ENCODE measurements around the gene S100A6.
"Not testable (repeated sequence)": the region's sequence is repeated elsewhere in the genome, so short reads cannot be mapped to it uniquely, and the experiment has no call there.

Gene S100A6

GRCh38 chr1:153526132-153526543 is 9.7 kb downstream of the S100A6 start:
- DNase-seq: no peak

- no peak for DNase-seq
Measured at GRCh38 chr1:153525088-153525728, 10.6 kb downstream of the S100A6 start.

- not testable (repeated sequence) for DNase-seq
Measured at GRCh38 chr1:153522353-153523048, 13.3 kb downstream of the S100A6 start.

- DNase-seq: not testable (repeated sequence)
Measured at GRCh38 chr1:153521808-153522207, 14.0 kb downstream of the S100A6 start.

- DNase-seq: no peak
Measured at GRCh38 chr1:153520818-153521476, 14.8 kb downstream of the S100A6 start.

- DNase-seq: not testable (repeated sequence)
Measured at GRCh38 chr1:153520137-153520691, 15.6 kb downstream of the S100A6 start.

- DNase-seq: no peak
Measured at GRCh38 chr1:153519242-153519641, 16.5 kb downstream of the S100A6 start.

GRCh38 chr1:153515504-153516394 is 20.0 kb downstream of the S100A6 start:
- DNase-seq: no peak

- no peak for DNase-seq
Measured at GRCh38 chr1:153513666-153514065, 22.1 kb downstream of the S100A6 start.

GRCh38 chr1:153513023-153513422 is 22.8 kb downstream of the S100A6 start:
- no peak for DNase-seq

- DNase-seq: peak; percentile 84
Measured at GRCh38 chr1:153510984-153511410, 24.8 kb downstream of the S100A6 start.

GRCh38 chr1:153509729-153510354 is 25.9 kb downstream of the S100A6 start:
- peak; percentile 69 for DNase-seq

GRCh38 chr1:153509036-153509435 is 26.8 kb downstream of the S100A6 start:
- DNase-seq: no peak

- DNase-seq: no peak
Measured at GRCh38 chr1:153507926-153508583, 27.7 kb downstream of the S100A6 start.

- DNase-seq: no peak
Measured at GRCh38 chr1:153506831-153507413, 28.9 kb downstream of the S100A6 start.

GRCh38 chr1:153506386-153506785 is 29.4 kb downstream of the S100A6 start:
- DNase-seq: no peak

- no peak for DNase-seq
Measured at GRCh38 chr1:153505576-153505975, 30.2 kb downstream of the S100A6 start.

- no peak for DNase-seq
Measured at GRCh38 chr1:153503766-153504165, 32.0 kb downstream of the S100A6 start.

GRCh38 chr1:153498746-153499145 is 37.0 kb downstream of the S100A6 start:
- no peak for DNase-seq

GRCh38 chr1:153495536-153495935 is 40.3 kb downstream of the S100A6 start:
- no peak for DNase-seq

GRCh38 chr1:153494976-153495535 is 40.7 kb downstream of the S100A6 start:
- DNase-seq: peak; percentile 75

Measured in activated CD8-positive, alpha-beta memory T cell treated with anti-CD3 and anti-CD28 coated beads, Interleukin-2, amount 50 U/mL, for 4 hours (primary cell).